Measurements from ENCODE around the gene CYBRD1.
"Not testable (repeated sequence)": the region's sequence is repeated elsewhere in the genome, so short reads cannot be mapped to it uniquely, and the experiment has no call there.

CYBRD1 gene

GRCh38 chr2:171530859-171531258 lies 8.6 kb downstream of the CYBRD1 start:
- not testable (repeated sequence) for DNase-seq (ENCODE audit: low read depth, low spot score)

GRCh38 chr2:171531291-171531690 lies 9.0 kb downstream of the CYBRD1 start:
- DNase-seq (ENCODE audit: low read depth, low spot score): no peak
- Histone ChIP-seq H3K27me3 (ENCODE audit: control insufficient read depth, insufficient read depth, low read length) (no peaks in the 10 kb centered on the region), H3K4me3 (ENCODE audit: low read length) (no peak overlapping the region), H3K36me3 (ENCODE audit: control insufficient read depth, insufficient read depth, low read length) (no peaks in the 10 kb centered on the region), H3K27ac (ENCODE audit: low read length) (no peak overlapping the region), H3K4me1 (ENCODE audit: control insufficient read depth, insufficient read depth, low read length) (no peaks in the 10 kb centered on the region), H3K9me3 (ENCODE audit: control insufficient read depth, insufficient read depth, low read length) (no peaks in the 10 kb centered on the region)
- WGBS (ENCODE audit: insufficient coverage, insufficient read length): no CpG with 5 or more reads among the region's 7 CpGs

More at GRCh38 chr2:171530859-171531258, 8.6 kb downstream of the CYBRD1 start:
- not testable (repeated sequence) for H3K27ac ChIP-seq (ENCODE audit: low read length); H3K36me3 ChIP-seq (ENCODE audit: control insufficient read depth, insufficient read depth, low read length); H3K27me3 ChIP-seq (ENCODE audit: control insufficient read depth, insufficient read depth, low read length); H3K4me3 ChIP-seq (ENCODE audit: low read length); H3K9me3 ChIP-seq (ENCODE audit: control insufficient read depth, insufficient read depth, low read length); H3K4me1 ChIP-seq (ENCODE audit: control insufficient read depth, insufficient read depth, low read length)
- WGBS (ENCODE audit: insufficient coverage, insufficient read length): no CpG with 5 or more reads among the region's 1 CpG

GRCh38 chr2:171531836-171532450 lies 9.7 kb downstream of the CYBRD1 start:
- no CpG with 5 or more reads among the region's 3 CpGs for WGBS (ENCODE audit: insufficient coverage, insufficient read length)
- H3K27ac ChIP-seq (ENCODE audit: low read length): no peak overlapping the region
- H3K36me3 ChIP-seq (ENCODE audit: control insufficient read depth, insufficient read depth, low read length): no peaks in the 10 kb centered on the region
- no peak overlapping the region for H3K4me3 ChIP-seq (ENCODE audit: low read length)
- no peak for DNase-seq (ENCODE audit: low read depth, low spot score)
- no peaks in the 10 kb centered on the region for H3K4me1 ChIP-seq (ENCODE audit: control insufficient read depth, insufficient read depth, low read length)
- no peaks in the 10 kb centered on the region for H3K27me3 ChIP-seq (ENCODE audit: control insufficient read depth, insufficient read depth, low read length)
- no peaks in the 10 kb centered on the region for H3K9me3 ChIP-seq (ENCODE audit: control insufficient read depth, insufficient read depth, low read length)

- H3K27me3 ChIP-seq (ENCODE audit: control insufficient read depth, insufficient read depth, low read length): no peaks in the 10 kb centered on the region
- H3K4me3 ChIP-seq (ENCODE audit: low read length): no peak overlapping the region
- H3K9me3 ChIP-seq (ENCODE audit: control insufficient read depth, insufficient read depth, low read length): no peaks in the 10 kb centered on the region
- no peaks in the 10 kb centered on the region for H3K4me1 ChIP-seq (ENCODE audit: control insufficient read depth, insufficient read depth, low read length)
- no peak overlapping the region for H3K27ac ChIP-seq (ENCODE audit: low read length)
- WGBS (ENCODE audit: insufficient coverage, insufficient read length): no CpG with 5 or more reads among the region's 1 CpG
- no peak for DNase-seq (ENCODE audit: low read depth, low spot score)
- no peaks in the 10 kb centered on the region for H3K36me3 ChIP-seq (ENCODE audit: control insufficient read depth, insufficient read depth, low read length)
Observed at GRCh38 chr2:171533331-171533730, 11.1 kb downstream of the CYBRD1 start.

- not testable (repeated sequence) for H3K9me3 ChIP-seq (ENCODE audit: control insufficient read depth, insufficient read depth, low read length)
- WGBS (ENCODE audit: insufficient coverage, insufficient read length): no CpG with 5 or more reads among the region's 4 CpGs
Observed at GRCh38 chr2:171535528-171535927, 13.3 kb downstream of the CYBRD1 start.

GRCh38 chr2:171540437-171540836 lies 18.2 kb downstream of the CYBRD1 start:
- no peak for DNase-seq (ENCODE audit: low read depth, low spot score)
- H3K9me3 ChIP-seq (ENCODE audit: control insufficient read depth, insufficient read depth, low read length): no peaks in the 10 kb centered on the region
- H3K36me3 ChIP-seq (ENCODE audit: control insufficient read depth, insufficient read depth, low read length): no peaks in the 10 kb centered on the region
- no peak overlapping the region for H3K4me3 ChIP-seq (ENCODE audit: low read length)
- no peaks in the 10 kb centered on the region for H3K4me1 ChIP-seq (ENCODE audit: control insufficient read depth, insufficient read depth, low read length)
- no peak overlapping the region for H3K27ac ChIP-seq (ENCODE audit: low read length)
- H3K27me3 ChIP-seq (ENCODE audit: control insufficient read depth, insufficient read depth, low read length): no peaks in the 10 kb centered on the region
- no CpG with 5 or more reads among the region's 4 CpGs for WGBS (ENCODE audit: insufficient coverage, insufficient read length)

More at GRCh38 chr2:171535528-171535927, 13.3 kb downstream of the CYBRD1 start:
- not testable (repeated sequence) for H3K36me3 ChIP-seq (ENCODE audit: control insufficient read depth, insufficient read depth, low read length); H3K4me3 ChIP-seq (ENCODE audit: low read length); H3K27ac ChIP-seq (ENCODE audit: low read length); H3K4me1 ChIP-seq (ENCODE audit: control insufficient read depth, insufficient read depth, low read length); H3K27me3 ChIP-seq (ENCODE audit: control insufficient read depth, insufficient read depth, low read length); DNase-seq (ENCODE audit: low read depth, low spot score)

GRCh38 chr2:171541202-171541887 lies 19.1 kb downstream of the CYBRD1 start:
- Histone ChIP-seq H3K27ac (ENCODE audit: low read length) (no peak overlapping the region), H3K4me1 (ENCODE audit: control insufficient read depth, insufficient read depth, low read length) (no peaks in the 10 kb centered on the region), H3K9me3 (ENCODE audit: control insufficient read depth, insufficient read depth, low read length) (no peaks in the 10 kb centered on the region), H3K27me3 (ENCODE audit: control insufficient read depth, insufficient read depth, low read length) (no peaks in the 10 kb centered on the region), H3K36me3 (ENCODE audit: control insufficient read depth, insufficient read depth, low read length) (no peaks in the 10 kb centered on the region), H3K4me3 (ENCODE audit: low read length) (no peak overlapping the region)
- WGBS (ENCODE audit: insufficient coverage, insufficient read length): no CpG with 5 or more reads among the region's 6 CpGs
- peak; percentile 37 for DNase-seq (ENCODE audit: low read depth, low spot score)

- WGBS (ENCODE audit: insufficient coverage, insufficient read length): no CpG with 5 or more reads among the region's 1 CpG
- DNase-seq (ENCODE audit: low read depth, low spot score): no peak
- Histone ChIP-seq H3K9me3 (ENCODE audit: control insufficient read depth, insufficient read depth, low read length) (no peaks in the 10 kb centered on the region), H3K36me3 (ENCODE audit: control insufficient read depth, insufficient read depth, low read length) (no peaks in the 10 kb centered on the region), H3K27ac (ENCODE audit: low read length) (no peak overlapping the region), H3K4me3 (ENCODE audit: low read length) (no peak overlapping the region), H3K4me1 (ENCODE audit: control insufficient read depth, insufficient read depth, low read length) (no peaks in the 10 kb centered on the region), H3K27me3 (ENCODE audit: control insufficient read depth, insufficient read depth, low read length) (no peaks in the 10 kb centered on the region)
Observed at GRCh38 chr2:171545086-171545485, 22.8 kb downstream of the CYBRD1 start.

- no peak for DNase-seq (ENCODE audit: low read depth, low spot score)
- Histone ChIP-seq H3K4me3 (ENCODE audit: low read length) (no peak overlapping the region), H3K4me1 (ENCODE audit: control insufficient read depth, insufficient read depth, low read length) (no peaks in the 10 kb centered on the region), H3K27me3 (ENCODE audit: control insufficient read depth, insufficient read depth, low read length) (no peaks in the 10 kb centered on the region), H3K36me3 (ENCODE audit: control insufficient read depth, insufficient read depth, low read length) (no peaks in the 10 kb centered on the region), H3K9me3 (ENCODE audit: control insufficient read depth, insufficient read depth, low read length) (no peaks in the 10 kb centered on the region), H3K27ac (ENCODE audit: low read length) (no peak overlapping the region)
Observed at GRCh38 chr2:171547256-171547655, 25.0 kb downstream of the CYBRD1 start.

- Histone ChIP-seq H3K36me3 (ENCODE audit: control insufficient read depth, insufficient read depth, low read length) (no peaks in the 10 kb centered on the region), H3K4me3 (ENCODE audit: low read length) (no peak overlapping the region), H3K9me3 (ENCODE audit: control insufficient read depth, insufficient read depth, low read length) (no peaks in the 10 kb centered on the region), H3K27me3 (ENCODE audit: control insufficient read depth, insufficient read depth, low read length) (no peaks in the 10 kb centered on the region), H3K4me1 (ENCODE audit: control insufficient read depth, insufficient read depth, low read length) (no peaks in the 10 kb centered on the region), H3K27ac (ENCODE audit: low read length) (no peak overlapping the region)
- DNase-seq (ENCODE audit: low read depth, low spot score): no peak
- WGBS (ENCODE audit: insufficient coverage, insufficient read length): no CpG with 5 or more reads among the region's 2 CpGs
Observed at GRCh38 chr2:171547720-171548119, 25.4 kb downstream of the CYBRD1 start.

- Histone ChIP-seq H3K4me3 (ENCODE audit: low read length) (no peak overlapping the region), H3K4me1 (ENCODE audit: control insufficient read depth, insufficient read depth, low read length) (no peaks in the 10 kb centered on the region), H3K27me3 (ENCODE audit: control insufficient read depth, insufficient read depth, low read length) (no peaks in the 10 kb centered on the region), H3K9me3 (ENCODE audit: control insufficient read depth, insufficient read depth, low read length) (no peaks in the 10 kb centered on the region), H3K27ac (ENCODE audit: low read length) (no peak overlapping the region), H3K36me3 (ENCODE audit: control insufficient read depth, insufficient read depth, low read length) (no peaks in the 10 kb centered on the region)
- DNase-seq (ENCODE audit: low read depth, low spot score): no peak
Observed at GRCh38 chr2:171550613-171551012, 28.3 kb downstream of the CYBRD1 start.
